ENCODE measurements around the gene SLC35F4. TPM values are rescaled to one million over a fixed set of nuclear protein-coding genes. Genes with fewer than 3 reads are reported as not detected.

Gene SLC35F4
- total and polyA plus RNA-seq, 2 donors (not counting 3 experiments of a cell fraction or from before 2014, with no cell fraction given) = not detected

DNA sequence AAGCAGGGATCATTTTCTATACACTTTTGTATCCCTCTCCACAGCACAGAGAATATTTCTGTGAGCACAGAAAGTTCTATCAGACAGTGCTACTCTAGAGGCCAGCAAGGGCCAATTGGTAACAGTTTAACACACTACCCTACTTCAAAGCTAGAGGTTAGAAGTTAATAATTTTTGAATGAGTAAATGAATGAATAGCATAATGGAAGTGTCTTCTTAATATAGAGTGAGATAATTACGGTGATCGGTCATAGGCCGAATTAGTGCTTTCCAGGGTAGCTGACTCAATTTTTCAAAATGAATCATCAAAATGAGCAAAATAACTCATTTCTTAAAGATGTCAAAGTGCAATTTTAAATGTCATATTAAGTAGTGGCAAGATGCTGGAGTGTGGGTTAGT, 305.2 kb downstream of the SLC35F4 start:
- no peak overlapping the region for H3K9ac ChIP-seq (replicated peaks; ENCODE audit: extremely low read depth, insufficient read depth, low read length)
- no peak overlapping the region for H3K27ac ChIP-seq (ENCODE audit: insufficient read depth, low read depth, low read length)
- H3K36me3 ChIP-seq (ENCODE audit: control insufficient read depth in 2 of 2, extremely low read depth in 1 of 2, insufficient read depth in 2 of 2, low read length in 2 of 2) = no peaks in the 10 kb centered on the region
- no peak for DNase-seq (ENCODE audit: low read depth, low spot score)
- POLR2A ChIA-PET = no interaction called here
- H3K4me3 ChIP-seq (replicated peaks in 1 of 3; ENCODE audit: insufficient read depth in 1 of 3, low read depth in 1 of 3, low read length in 3 of 3) = no peak overlapping the region
- TF ChIP-seq EZH2 (IDR thresholded peaks at IDR 0.05; ENCODE audit: borderline replicate concordance, low read depth, low read length, severe bottlenecking) = no peak
- TF ChIP-seq, protein P1, sequence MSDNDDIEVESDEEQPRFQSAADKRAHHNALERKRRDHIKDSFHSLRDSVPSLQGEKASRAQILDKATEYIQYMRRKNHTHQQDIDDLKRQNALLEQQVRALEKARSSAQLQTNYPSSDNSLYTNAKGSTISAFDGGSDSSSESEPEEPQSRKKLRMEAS (IDR thresholded peaks at IDR 0.05; ENCODE audit: insufficient read depth, insufficient read length) = no peak
- no peak for TF ChIP-seq JUN (IDR thresholded peaks at IDR 0.05; ENCODE audit: borderline replicate concordance, insufficient read depth, insufficient read length, low read depth)
- no peak for FAIRE-seq
- CTCF ChIA-PET = no interaction called here
- H3K9me1 ChIP-seq (replicated peaks; ENCODE audit: control insufficient read depth, extremely low read depth, insufficient read depth, low read length) = no peaks in the 10 kb centered on the region
- dilution Hi-C loops (cut with MboI; ENCODE audit: extremely low pct_ligation_motif_present, low sequenced_read_pairs) = no loop called here
- intact Hi-C loops (cut with micrococcal nuclease) = no loop called here
- H3K4me1 ChIP-seq (ENCODE audit: control insufficient read depth, extremely low read depth, insufficient read depth, low read length) = no peaks in the 10 kb centered on the region
- no peaks in the 10 kb centered on the region for H3K9me3 ChIP-seq (replicated peaks; ENCODE audit: control insufficient read depth, insufficient read depth, low read length)
- H3K4me2 ChIP-seq (ENCODE audit: insufficient read depth, low read length) = no peak overlapping the region
- H4K20me1 ChIP-seq (replicated peaks; ENCODE audit: control insufficient read depth, extremely low read depth, insufficient read depth, low read length) = no peaks in the 10 kb centered on the region
- no peak overlapping the region for H2AFZ ChIP-seq (ENCODE audit: low read depth, low read length)
- no peaks in the 10 kb centered on the region for H3K27me3 ChIP-seq (ENCODE audit: control insufficient read depth in 2 of 2, insufficient read depth in 2 of 2, low read length in 2 of 2)
- no TSS peak for BruUV-seq (replicated peaks)
- H3K79me2 ChIP-seq (ENCODE audit: control insufficient read depth, insufficient read depth, low read length) = no peaks in the 10 kb centered on the region

DNA sequence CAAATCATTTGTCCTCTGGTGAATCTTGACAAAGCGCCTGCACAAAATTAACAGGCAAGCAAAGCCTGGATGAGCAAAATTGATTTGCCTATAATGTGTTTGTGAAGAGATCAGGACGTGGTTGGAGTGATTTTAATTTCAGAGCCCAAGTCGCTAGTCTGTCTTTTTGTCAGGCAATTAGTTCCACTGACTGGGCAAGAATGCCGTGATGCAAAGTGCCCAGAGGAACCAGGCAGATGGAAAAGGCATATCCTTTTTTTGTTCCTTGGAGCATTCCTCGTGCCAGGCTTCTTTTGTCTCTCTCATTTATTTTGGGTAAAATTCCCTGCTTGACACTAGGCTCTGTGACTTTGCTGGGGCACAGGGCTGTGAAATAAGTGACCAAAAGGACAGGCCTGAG, 306.3 kb downstream of the SLC35F4 start:
- no peak for DNase-seq (ENCODE audit: low read depth, low spot score)
- no peak for TF ChIP-seq JUN (IDR thresholded peaks at IDR 0.05; ENCODE audit: borderline replicate concordance, insufficient read depth, insufficient read length, low read depth)
- no peak for TF ChIP-seq POLR2A (IDR thresholded peaks at IDR 0.05; ENCODE audit: low read depth, low read length)
- TF ChIP-seq, protein P1 (IDR thresholded peaks at IDR 0.05; ENCODE audit: insufficient read depth, insufficient read length) = no peak
- TF ChIP-seq MYC (IDR thresholded peaks at IDR 0.05; ENCODE audit: low read depth, low read length) = no peak
- no peak for TF ChIP-seq FOS (IDR thresholded peaks at IDR 0.05; ENCODE audit: borderline replicate concordance, insufficient read depth, low read length)
- TF ChIP-seq POLR2AphosphoS5 (IDR thresholded peaks at IDR 0.05; ENCODE audit: insufficient read depth, low read depth, low read length) = no peak
- no peak for TF ChIP-seq EZH2 (IDR thresholded peaks at IDR 0.05; ENCODE audit: borderline replicate concordance, low read depth, low read length, severe bottlenecking)
- TF ChIP-seq GATA2 (IDR thresholded peaks at IDR 0.05; ENCODE audit: insufficient read depth, insufficient read length, low read depth, low read length) = no peak
- TF ChIP-seq, protein P2, sequence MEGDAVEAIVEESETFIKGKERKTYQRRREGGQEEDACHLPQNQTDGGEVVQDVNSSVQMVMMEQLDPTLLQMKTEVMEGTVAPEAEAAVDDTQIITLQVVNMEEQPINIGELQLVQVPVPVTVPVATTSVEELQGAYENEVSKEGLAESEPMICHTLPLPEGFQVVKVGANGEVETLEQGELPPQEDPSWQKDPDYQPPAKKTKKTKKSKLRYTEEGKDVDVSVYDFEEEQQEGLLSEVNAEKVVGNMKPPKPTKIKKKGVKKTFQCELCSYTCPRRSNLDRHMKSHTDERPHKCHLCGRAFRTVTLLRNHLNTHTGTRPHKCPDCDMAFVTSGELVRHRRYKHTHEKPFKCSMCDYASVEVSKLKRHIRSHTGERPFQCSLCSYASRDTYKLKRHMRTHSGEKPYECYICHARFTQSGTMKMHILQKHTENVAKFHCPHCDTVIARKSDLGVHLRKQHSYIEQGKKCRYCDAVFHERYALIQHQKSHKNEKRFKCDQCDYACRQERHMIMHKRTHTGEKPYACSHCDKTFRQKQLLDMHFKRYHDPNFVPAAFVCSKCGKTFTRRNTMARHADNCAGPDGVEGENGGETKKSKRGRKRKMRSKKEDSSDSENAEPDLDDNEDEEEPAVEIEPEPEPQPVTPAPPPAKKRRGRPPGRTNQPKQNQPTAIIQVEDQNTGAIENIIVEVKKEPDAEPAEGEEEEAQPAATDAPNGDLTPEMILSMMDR (IDR thresholded peaks at IDR 0.05; ENCODE audit: extremely low read depth in 1 of 2, insufficient read depth in 1 of 2, low read depth in 1 of 2, low read length in 2 of 2) = no peak
- H3K27ac ChIP-seq (ENCODE audit: insufficient read depth, low read depth, low read length) = no peak overlapping the region
- no peaks in the 10 kb centered on the region for H3K9me1 ChIP-seq (replicated peaks; ENCODE audit: control insufficient read depth, extremely low read depth, insufficient read depth, low read length)
- H3K4me1 ChIP-seq (ENCODE audit: control insufficient read depth, extremely low read depth, insufficient read depth, low read length) = no peaks in the 10 kb centered on the region
- H3K4me2 ChIP-seq (ENCODE audit: insufficient read depth, low read length) = no peak overlapping the region
- intact Hi-C loops (cut with micrococcal nuclease) = no loop called here
- CTCF ChIA-PET = no interaction called here
- no peaks in the 10 kb centered on the region for H3K9me3 ChIP-seq (replicated peaks; ENCODE audit: control insufficient read depth, insufficient read depth, low read length)
- POLR2A ChIA-PET = no interaction called here
- dilution Hi-C loops (cut with MboI; ENCODE audit: extremely low pct_ligation_motif_present, low sequenced_read_pairs) = no loop called here
- no peak overlapping the region for H3K4me3 ChIP-seq (replicated peaks in 1 of 3; ENCODE audit: insufficient read depth in 1 of 3, low read depth in 1 of 3, low read length in 3 of 3)
- no peak overlapping the region for H2AFZ ChIP-seq (ENCODE audit: low read depth, low read length)
- H3K36me3 ChIP-seq (ENCODE audit: control insufficient read depth in 2 of 2, extremely low read depth in 1 of 2, insufficient read depth in 2 of 2, low read length in 2 of 2) = no peaks in the 10 kb centered on the region
- H4K20me1 ChIP-seq (replicated peaks; ENCODE audit: control insufficient read depth, extremely low read depth, insufficient read depth, low read length) = no peaks in the 10 kb centered on the region
- H3K9ac ChIP-seq (replicated peaks; ENCODE audit: extremely low read depth, insufficient read depth, low read length) = no peak overlapping the region
- H3K79me2 ChIP-seq (ENCODE audit: control insufficient read depth, insufficient read depth, low read length) = no peaks in the 10 kb centered on the region
- BruUV-seq (replicated peaks) = no TSS peak
- H3K27me3 ChIP-seq (ENCODE audit: control insufficient read depth in 2 of 2, insufficient read depth in 2 of 2, low read length in 2 of 2) = no peaks in the 10 kb centered on the region
- no peak for FAIRE-seq

Measured in endothelial cell of umbilical vein (primary cell).